ENCODE measurements around the gene PGAM2.

PGAM2 gene

GRCh38 chr7:44065431-44066110 is at the start of gene PGAM2:
TSS of gene PGAM2 (minus strand) at chr7:44065567. CDS start at chr7:44065529, 38 bp downstream.
- no peak for DNase-seq (ENCODE audit: low spot score)

- DNase-seq (ENCODE audit: low spot score) = no peak
These were observed 49.4 kb upstream of the PGAM2 start for GRCh38 chr7:44114586-44115310.

DNA sequence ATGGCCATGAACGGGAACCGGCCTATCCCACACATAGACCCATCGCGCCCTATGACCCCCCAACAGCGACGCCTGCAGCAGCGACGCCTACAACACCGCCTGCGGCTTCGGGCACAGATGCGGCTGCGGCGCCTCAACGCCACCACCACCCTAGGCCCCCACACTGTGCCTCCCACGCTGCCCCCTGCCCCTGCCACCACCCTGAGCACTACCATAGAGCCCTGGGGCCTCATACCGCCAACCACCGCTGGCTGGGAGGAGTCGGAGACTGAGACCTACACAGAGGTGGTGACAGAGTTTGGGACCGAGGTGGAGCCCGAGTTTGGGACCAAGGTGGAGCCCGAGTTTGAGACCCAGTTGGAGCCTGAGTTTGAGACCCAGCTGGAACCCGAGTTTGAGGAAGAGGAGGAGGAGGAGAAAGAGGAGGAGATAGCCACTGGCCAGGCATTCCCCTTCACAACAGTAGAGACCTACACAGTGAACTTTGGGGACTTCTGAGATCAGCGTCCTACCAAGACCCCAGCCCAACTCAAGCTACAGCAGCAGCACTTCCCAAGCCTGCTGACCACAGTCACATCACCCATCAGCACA is 48.5 kb upstream of the PGAM2 start:
- no peak for DNase-seq (ENCODE audit: low spot score)

GRCh38 chr7:44112997-44113763 is 47.8 kb upstream of the PGAM2 start:
- no peak for DNase-seq (ENCODE audit: low spot score)

DNA sequence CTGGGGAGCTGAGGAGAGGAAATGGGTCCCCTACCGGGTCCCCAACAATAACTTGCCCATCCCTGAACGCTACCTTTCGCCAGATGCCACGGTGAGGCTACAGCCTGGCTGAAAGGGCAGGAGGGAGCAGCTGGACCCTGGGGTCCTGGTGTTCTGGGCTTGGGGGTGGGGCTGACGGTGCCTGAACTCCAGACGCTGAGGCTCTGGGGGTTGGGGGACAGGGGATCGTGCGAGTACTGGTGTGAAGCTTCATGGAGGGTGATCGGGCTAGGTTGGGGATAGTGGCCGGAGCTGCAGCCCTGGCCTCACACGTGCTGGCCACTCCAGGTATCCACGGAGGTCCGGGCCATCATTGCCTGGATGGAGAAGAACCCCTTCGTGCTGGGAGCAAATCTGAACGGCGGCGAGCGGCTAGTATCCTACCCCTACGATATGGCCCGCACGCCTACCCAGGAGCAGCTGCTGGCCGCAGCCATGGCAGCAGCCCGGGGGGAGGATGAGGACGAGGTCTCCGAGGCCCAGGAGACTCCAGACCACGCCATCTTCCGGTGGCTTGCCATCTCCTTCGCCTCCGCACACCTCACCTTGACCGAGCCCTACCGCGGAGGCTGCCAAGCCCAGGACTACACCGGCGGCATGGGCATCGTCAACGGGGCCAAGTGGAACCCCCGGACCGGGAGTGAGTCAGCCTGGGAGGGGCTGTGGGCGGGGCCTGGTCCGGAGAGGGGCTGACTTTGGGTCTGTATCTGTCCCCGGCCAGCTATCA is 47.0 kb upstream of the PGAM2 start:
- DNase-seq (ENCODE audit: low spot score) = no peak

DNA sequence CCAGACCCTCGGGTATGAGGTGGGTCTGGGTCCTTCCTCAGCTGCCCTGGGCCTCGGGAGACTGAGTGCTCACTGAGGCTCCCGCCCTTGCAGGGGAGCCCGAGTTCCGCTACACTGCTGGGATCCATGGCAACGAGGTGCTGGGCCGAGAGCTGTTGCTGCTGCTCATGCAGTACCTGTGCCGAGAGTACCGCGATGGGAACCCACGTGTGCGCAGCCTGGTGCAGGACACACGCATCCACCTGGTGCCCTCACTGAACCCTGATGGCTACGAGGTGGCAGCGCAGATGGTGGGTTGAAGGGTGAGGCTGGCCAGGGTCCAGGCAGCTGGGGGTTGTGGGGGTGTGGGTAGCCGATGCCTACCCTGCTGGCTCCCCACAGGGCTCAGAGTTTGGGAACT is 46.4 kb upstream of the PGAM2 start:
- no peak for DNase-seq (ENCODE audit: low spot score)

DNA sequence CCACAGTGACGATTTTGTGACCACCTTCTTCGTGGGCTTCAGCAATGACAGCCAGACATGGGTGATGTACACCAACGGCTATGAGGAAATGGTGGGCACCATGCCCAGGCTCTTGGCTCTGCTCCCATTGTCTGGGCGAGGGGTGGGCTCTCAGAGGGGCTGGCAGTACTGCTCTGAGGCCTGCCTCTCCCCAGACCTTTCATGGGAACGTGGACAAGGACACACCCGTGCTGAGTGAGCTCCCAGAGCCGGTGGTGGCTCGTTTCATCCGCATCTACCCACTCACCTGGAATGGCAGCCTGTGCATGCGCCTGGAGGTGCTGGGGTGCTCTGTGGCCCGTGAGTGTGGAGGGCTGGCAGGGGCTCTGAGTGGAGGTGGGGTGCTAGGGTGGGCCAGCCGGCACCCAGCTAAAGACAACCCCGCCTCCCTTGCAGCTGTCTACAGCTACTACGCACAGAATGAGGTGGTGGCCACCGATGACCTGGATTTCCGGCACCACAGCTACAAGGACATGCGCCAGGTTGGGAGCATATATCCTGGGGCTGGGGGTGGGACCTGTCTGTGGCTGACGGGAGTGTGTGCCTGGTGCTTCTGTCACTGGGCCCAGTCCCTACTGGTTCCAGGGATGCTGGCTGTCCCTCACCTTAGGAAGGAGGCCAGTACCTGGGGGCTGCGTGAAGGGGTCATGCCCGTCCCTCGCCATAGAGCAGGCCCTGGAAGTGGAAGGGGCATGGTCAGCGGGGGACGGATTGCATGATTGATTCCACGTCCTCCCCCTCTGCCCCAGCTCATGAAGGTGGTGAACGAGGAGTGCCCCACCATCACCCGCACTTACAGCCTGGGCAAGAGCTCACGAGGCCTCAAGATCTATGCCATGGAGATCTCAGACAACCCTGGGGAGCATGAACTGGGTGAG is 45.6 kb upstream of the PGAM2 start:
- DNase-seq (ENCODE audit: low spot score) = no peak

DNA sequence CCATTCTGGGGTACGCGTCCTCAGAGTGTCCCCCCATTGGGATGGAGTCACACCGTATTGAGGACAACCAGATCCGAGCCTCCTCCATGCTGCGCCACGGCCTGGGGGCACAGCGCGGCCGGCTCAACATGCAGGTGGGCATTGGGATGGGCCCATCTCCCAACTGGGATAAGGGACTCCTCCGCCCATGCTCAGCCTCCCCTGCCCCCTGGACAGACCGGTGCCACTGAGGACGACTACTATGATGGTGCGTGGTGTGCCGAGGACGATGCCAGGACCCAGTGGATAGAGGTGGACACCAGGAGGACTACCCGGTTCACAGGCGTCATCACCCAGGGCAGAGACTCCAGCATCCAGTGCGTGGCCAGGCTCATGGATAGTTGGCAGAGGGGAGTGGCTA is 44.6 kb upstream of the PGAM2 start:
- DNase-seq (ENCODE audit: low spot score) = no peak

- DNase-seq (ENCODE audit: low spot score) = no peak
These were observed 43.7 kb upstream of the PGAM2 start for GRCh38 chr7:44108768-44109750.

DNA sequence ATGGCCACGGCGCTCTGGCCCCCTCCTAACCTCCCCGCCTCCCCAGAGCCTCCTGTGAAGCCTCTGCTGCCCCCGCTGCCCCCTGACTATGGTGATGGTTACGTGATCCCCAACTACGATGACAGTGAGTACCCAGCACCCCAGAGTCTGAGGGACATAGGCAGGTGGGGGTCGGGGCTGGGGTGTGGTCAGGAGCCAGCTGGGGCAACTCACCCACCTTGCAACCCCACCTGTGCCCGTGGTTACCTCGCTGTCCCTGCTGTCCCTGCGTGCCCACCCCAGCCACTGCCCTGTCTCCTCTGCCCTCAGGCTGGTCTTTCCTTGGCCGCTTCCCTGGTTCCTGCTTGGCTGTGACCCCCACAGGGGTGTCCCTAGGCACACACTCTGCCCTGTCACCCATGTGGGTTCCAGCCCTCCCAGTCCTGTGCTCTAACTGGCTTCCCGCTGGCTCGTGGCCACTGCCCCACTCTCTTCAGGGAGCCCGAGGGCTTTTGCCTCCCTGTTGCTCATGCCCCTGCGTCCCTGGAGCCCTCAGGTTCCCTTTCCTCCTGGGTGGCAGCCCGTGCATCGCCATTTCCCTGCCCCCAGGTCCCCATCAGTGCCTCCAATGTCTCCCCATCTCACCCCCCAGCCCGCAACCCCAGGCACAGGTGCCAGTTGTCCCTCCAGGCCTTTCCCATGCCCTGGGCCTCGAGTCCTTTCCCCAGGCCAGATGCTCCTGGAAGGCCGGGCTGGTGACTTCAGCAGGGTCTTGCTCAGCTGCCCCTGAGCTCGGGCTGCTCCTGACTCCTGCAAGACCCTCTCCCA is 42.8 kb upstream of the PGAM2 start:
- no peak for DNase-seq (ENCODE audit: low spot score)

GRCh38 chr7:44107116-44107960 is 42.0 kb upstream of the PGAM2 start:
- DNase-seq (ENCODE audit: low spot score) = no peak

DNA sequence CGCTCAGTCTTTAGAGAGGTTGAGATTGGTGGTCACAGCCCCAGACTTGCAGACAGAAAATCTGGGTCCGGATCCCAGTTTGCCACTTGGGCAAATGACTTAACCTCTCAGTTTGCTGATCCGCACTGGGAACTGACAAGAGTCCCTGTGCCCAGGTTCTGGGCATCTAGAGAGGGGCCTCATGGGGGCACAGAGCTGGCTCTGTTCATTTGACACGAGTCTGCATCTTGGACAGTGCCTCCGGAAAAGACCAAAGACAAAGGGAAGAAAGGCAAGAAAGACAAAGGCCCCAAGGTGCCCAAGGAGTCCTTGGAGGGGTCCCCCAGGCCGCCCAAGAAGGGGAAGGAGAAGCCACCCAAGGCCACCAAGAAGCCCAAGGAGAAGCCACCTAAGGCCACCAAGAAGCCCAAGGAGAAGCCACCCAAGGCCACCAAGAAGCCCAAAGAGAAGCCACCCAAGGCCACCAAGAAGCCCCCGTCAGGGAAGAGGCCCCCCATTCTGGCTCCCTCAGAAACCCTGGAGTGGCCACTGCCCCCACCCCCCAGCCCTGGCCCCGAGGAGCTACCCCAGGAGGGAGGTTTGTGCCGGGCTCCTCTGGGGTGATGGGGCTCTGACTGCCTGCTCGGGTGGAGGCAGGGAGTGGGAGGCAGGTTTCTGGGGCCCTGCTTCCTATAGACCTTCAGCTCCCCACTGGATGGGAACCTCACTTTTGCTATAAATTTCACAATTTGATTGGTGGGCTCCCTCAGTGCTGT is 41.1 kb upstream of the PGAM2 start:
- DNase-seq (ENCODE audit: low spot score) = no peak

GRCh38 chr7:44105832-44106231 is 40.5 kb upstream of the PGAM2 start:
- no peak for DNase-seq (ENCODE audit: low spot score)

- no peak for DNase-seq (ENCODE audit: low spot score)
These were observed 39.7 kb upstream of the PGAM2 start for GRCh38 chr7:44104860-44105771.

DNA sequence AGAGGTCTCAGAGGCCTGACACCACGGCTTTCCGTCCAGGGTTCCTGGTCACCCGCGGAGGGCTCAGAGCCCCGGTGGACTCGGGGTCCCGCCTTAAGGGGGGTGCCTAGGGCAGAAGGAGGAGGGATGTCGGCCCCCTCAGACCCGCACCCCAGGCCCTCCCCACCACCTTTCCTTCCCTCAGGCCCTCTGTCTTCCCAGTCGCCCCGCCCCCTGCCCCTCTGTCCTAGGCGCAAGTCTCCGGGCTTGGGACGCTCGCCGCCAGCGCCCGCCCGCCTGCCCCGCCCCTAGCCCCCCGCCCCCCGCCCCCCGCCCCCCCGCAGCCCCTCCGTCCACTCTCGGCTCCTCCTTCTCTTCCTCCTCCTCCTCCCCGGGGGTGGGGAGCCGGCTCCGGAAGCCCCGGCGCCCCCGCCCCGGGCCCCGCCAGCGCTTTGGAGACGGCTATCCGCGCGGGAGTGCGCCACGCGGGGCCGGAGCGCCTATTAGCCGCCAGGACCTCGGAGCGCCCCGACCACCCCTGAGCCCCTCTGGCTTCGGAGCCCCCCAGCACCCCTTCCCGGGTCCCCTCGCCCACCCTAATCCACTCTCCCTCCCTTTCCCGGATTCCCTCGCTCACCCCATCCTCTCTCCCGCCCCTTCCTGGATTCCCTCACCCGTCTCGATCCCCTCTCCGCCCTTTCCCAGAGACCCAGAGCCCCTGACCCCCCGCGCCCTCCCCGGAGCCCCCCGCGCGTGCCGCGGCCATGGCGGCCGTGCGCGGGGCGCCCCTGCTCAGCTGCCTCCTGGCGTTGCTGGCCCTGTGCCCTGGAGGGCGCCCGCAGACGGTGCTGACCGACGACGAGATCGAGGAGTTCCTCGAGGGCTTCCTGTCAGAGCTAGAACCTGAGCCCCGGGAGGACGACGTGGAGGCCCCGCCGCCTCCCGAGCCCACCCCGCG is 38.8 kb upstream of the PGAM2 start, which contains the start of gene AEBP1:
TSS of gene AEBP1 (plus strand) at position 423 of the 937 bp plus-strand sequence. CDS start at position 744, 321 bp downstream.
- DNase-seq (ENCODE audit: low spot score) = no peak
